ENCODE measurements around the gene LIN9. TPM values are rescaled to one million over a fixed set of nuclear protein-coding genes. Genes with fewer than 3 reads are reported as not detected.
"Not testable (repeated sequence)": the region's sequence is repeated elsewhere in the genome, so short reads cannot be mapped to it uniquely, and the experiment has no call there.

LIN9 gene
- total RNA-seq, 1 donor from 2014 or later, result 4.6 TPM

DNA sequence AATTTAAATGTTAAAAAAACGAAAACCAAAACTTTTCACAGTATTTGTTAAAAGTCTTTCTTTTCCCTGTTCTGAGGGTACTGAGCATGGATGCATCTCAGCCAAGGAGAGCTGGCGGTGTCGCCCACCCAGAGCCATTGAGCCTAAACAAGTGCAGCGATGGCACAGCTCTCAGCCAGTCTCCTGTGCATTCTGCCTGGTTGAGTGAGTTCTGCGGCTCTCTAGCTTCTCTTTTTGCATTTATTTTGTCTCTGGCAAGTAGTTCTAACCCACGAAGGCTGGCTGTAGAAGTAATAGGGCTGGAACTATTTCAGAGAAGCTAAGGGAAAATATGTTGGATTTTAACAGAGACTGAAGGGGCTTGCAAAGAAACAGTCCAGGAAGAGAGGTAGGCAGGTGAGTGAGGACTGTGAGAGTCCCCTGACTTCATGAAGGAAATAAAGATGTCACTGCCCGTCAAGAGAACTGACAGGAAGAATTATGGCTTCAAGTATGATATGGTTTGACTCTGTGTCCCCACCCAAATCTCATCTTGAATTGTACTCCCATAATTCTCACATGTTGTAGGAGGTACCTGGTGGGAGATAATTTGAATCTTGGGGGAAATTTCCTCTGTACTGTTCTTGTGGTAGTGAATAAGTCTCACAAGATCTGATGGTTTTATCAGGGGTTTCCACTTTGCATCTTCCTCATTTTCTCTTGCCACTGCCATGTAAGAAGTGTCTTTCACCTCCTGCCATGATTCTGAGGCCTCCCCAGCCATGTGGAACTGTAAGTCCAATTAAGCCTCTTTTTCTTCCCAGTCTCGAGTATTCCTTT, 35.7 kb upstream of the LIN9 start:
- no peak for TF ChIP-seq CTCF (IDR thresholded peaks at IDR 0.05)
- Histone ChIP-seq H3K9me3 (no peaks in the 10 kb centered on the region), H3K27ac (no peak overlapping the region), H3K36me3 (no peaks in the 10 kb centered on the region), H3K4me3 (no peak overlapping the region), H3K27me3 (no peaks in the 10 kb centered on the region), H3K4me1 (no peaks in the 10 kb centered on the region)
- ATAC-seq (no peak), DNase-seq (peak; percentile 27)
- intact Hi-C loops (cut with DNase I), result no loop called here

GRCh38 chr1:226342656-226343055, 33.7 kb upstream of the LIN9 start:
- no peak for TF ChIP-seq CTCF (IDR thresholded peaks at IDR 0.05)
- Histone ChIP-seq H3K36me3 (no peaks in the 10 kb centered on the region), H3K9me3 (no peaks in the 10 kb centered on the region), H3K4me1 (no peaks in the 10 kb centered on the region), H3K27me3 (no peaks in the 10 kb centered on the region), H3K27ac (no peak overlapping the region), H3K4me3 (no peak overlapping the region)
- intact Hi-C loops (cut with DNase I), result no loop called here
- DNase-seq, result no peak
- no peak for ATAC-seq

GRCh38 chr1:226340111-226340510, 31.1 kb upstream of the LIN9 start:
- H3K36me3 ChIP-seq; H3K27ac ChIP-seq; intact Hi-C loops (cut with DNase I); DNase-seq; ATAC-seq; H3K27me3 ChIP-seq; H3K4me1 ChIP-seq; H3K4me3 ChIP-seq; H3K9me3 ChIP-seq: not testable (repeated sequence)

DNA sequence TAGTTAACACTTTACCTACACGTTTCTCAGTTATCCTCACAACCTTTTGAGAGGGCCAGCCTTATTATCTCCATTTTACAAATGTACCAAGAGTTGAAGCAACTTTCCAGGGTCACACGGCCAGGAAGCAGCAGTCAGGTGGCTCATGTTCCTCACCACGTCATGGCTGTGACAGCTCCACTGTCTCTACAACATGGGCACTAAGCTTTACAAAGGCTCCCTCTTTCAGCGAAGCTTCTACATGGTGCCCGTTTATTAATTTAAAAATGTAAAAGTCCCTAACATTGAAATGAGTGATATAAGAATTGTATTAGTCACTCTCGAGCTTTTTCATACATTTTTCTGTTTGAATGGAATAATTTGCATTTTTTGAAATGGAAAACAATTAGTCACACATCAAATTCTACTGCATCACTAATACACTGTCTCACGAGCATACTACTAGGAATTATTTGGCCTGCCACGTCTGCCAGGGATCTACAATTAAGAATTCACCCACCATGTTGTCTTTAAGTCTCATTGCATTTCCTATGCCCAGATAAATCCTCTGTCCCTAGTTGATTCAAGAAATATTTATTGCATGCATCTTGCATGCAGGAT, 28.4 kb upstream of the LIN9 start:
- DNase-seq, result no peak
- no peak for TF ChIP-seq CTCF (IDR thresholded peaks at IDR 0.05)

GRCh38 chr1:226335661-226336060, 26.7 kb upstream of the LIN9 start:
- Histone ChIP-seq H3K27ac (no peak overlapping the region), H3K27me3 (peaks cover 5% of the 10 kb centered on the region), H3K4me3 (no peak overlapping the region), H3K36me3 (no peaks in the 10 kb centered on the region), H3K4me1 (no peaks in the 10 kb centered on the region), H3K9me3 (no peaks in the 10 kb centered on the region)
- intact Hi-C loops (cut with DNase I), result no loop called here
- TF ChIP-seq CTCF (IDR thresholded peaks at IDR 0.05), result no peak
- no peak for DNase-seq
- no peak for ATAC-seq

More for the DNA sequence above, 28.4 kb upstream of the LIN9 start:
- Histone ChIP-seq H3K36me3 (no peaks in the 10 kb centered on the region), H3K27ac (no peak overlapping the region), H3K27me3 (no peaks in the 10 kb centered on the region), H3K4me3 (no peak overlapping the region), H3K9me3 (no peaks in the 10 kb centered on the region), H3K4me1 (no peaks in the 10 kb centered on the region)
- ATAC-seq, result no peak
- intact Hi-C loops (cut with DNase I), result no loop called here

GRCh38 chr1:226332947-226333346, 24.0 kb upstream of the LIN9 start:
- no peak overlapping the region for H3K27ac ChIP-seq
- DNase-seq (no peak), ATAC-seq (no peak)
- H3K4me1 ChIP-seq, result no peaks in the 10 kb centered on the region
- intact Hi-C loops (cut with DNase I), result no loop called here
- no peaks in the 10 kb centered on the region for H3K36me3 ChIP-seq
- peaks cover 5% of the 10 kb centered on the region for H3K27me3 ChIP-seq
- TF ChIP-seq CTCF (IDR thresholded peaks at IDR 0.05), result no peak
- H3K4me3 ChIP-seq, result no peak overlapping the region
- H3K9me3 ChIP-seq, result no peaks in the 10 kb centered on the region
